HepG2 (cell line): ENCODE data around the gene IL17RB. TPM values are rescaled to one million over a fixed set of nuclear protein-coding genes. Genes with fewer than 3 reads are reported as not detected.

ENCODE experiments used
- BRCA1 ChIP-seq: sonication (generic); formaldehyde crosslinking; IDR thresholded peaks from 2 replicates; pipeline ENCODE4 v1.4.0; 2020; ENCODE audit warnings: missing genetic modification reagents
- CEBPB ChIP-seq: IDR thresholded peaks from 2 replicates; pipeline ENCODE4 v1.6.1; 2011; ENCODE audit warnings: low read depth, low read length, improper control_type of control experiment, borderline replicate concordance
- GABPA ChIP-seq, 2 experiments: IDR thresholded peaks; 2 replicates each; pipeline ENCODE4 v1.6.1; 2011 to 2016; ENCODE audit warnings: low read depth in 2 of 2, low read length in 1 of 2, missing biosample characterization in 1 of 2, missing genetic modification characterization in 1 of 2
- HNRNPK ChIP-seq: fragments of 200-400 bp; formaldehyde crosslinking; IDR thresholded peaks from 2 replicates; pipeline ENCODE4 v1.6.1; 2018; ENCODE audit warnings: low read length, low read depth, moderate library complexity, mild to moderate bottlenecking; ENCODE audit not compliant: poor library complexity, severe bottlenecking
- HOXA3 ChIP-seq: sonication (generic); formaldehyde crosslinking; IDR thresholded peaks from 2 replicates; pipeline ENCODE4 v1.5.0; 2020; ENCODE audit warnings: missing genetic modification reagents
- IRF9 ChIP-seq: sonication (generic); formaldehyde crosslinking; IDR thresholded peaks from 2 replicates; pipeline ENCODE4 v1.8.0; 2022; ENCODE audit warnings: missing genetic modification reagents, mild to moderate bottlenecking, borderline replicate concordance
- MZF1 ChIP-seq: sonication (generic); formaldehyde crosslinking; IDR thresholded peaks from 2 replicates; pipeline ENCODE4 v1.8.1; 2023; ENCODE audit warnings: mild to moderate bottlenecking, missing genetic modification reagents, borderline replicate concordance
- RBAK ChIP-seq: sonication (generic); formaldehyde crosslinking; IDR thresholded peaks from 2 replicates; pipeline ENCODE4 v1.5.1; 2020; ENCODE audit warnings: mild to moderate bottlenecking, missing genetic modification reagents
- RFXANK ChIP-seq: IDR thresholded peaks from 2 replicates; pipeline ENCODE4 v1.6.1; 2016
- ZHX2 ChIP-seq, 2 experiments: sonication (generic) in 1 of 2; formaldehyde crosslinking in 1 of 2; IDR thresholded peaks; 2 replicates each; pipeline versions ENCODE4 v1.6.1 to v1.9.0; 2014 to 2022; ENCODE audit warnings: antibody characterized with exemption in 1 of 2, borderline replicate concordance in 1 of 2, inconsistent platforms in 1 of 2, low read depth in 1 of 2, missing genetic modification reagents in 1 of 2
- ZNF431 ChIP-seq: sonication (generic); formaldehyde crosslinking; IDR thresholded peaks from 2 replicates; pipeline ENCODE4 v1.9.0; 2022; ENCODE audit warnings: missing genetic modification reagents, low read depth, mild to moderate bottlenecking, borderline replicate concordance
- ZNF609 ChIP-seq: sonication (generic); formaldehyde crosslinking; IDR thresholded peaks from 2 replicates; pipeline ENCODE4 v1.4.0; 2020; ENCODE audit warnings: mild to moderate bottlenecking, missing genetic modification reagents, borderline replicate concordance
- ZNF720 ChIP-seq: sonication (generic); formaldehyde crosslinking; IDR thresholded peaks from 2 replicates; pipeline ENCODE4 v1.4.0; 2020; ENCODE audit warnings: missing genetic modification reagents
- ZNF766 ChIP-seq: sonication (generic); formaldehyde crosslinking; IDR thresholded peaks from 2 replicates; pipeline ENCODE4 v1.5.0; 2020; ENCODE audit warnings: missing genetic modification reagents, borderline replicate concordance
- polyA plus RNA-seq, 8 experiments: library from polyadenylated mRNA; depleted of rRNA in 3 of 8; stranded (reverse) in 7 of 8; unstranded in 1 of 8; fragments of >200 nt; fragmentation: Illumina TruSeq in 4 of 8; extraction: Trizol in 4 of 8; gene quantifications; 2 replicates each; pipeline versions ENCODE4 v1.2.1 to v1.2.3, GENCODE V29; 2011 to 2016; ENCODE audit warnings: low read depth in 4 of 8, missing spikeins in 1 of 8, mixed read lengths in 1 of 8; ENCODE audit not compliant: insufficient read depth in 1 of 8
- total RNA-seq, 5 experiments: library from RNA; depleted of rRNA; stranded (reverse); fragments of >200 nt; fragmentation: Illumina TruSeq; extraction: Trizol; gene quantifications; 2 replicates each; pipeline ENCODE4 v1.2.3, GENCODE V29; 2016; ENCODE audit warnings: low read depth in 1 of 5

IL17RB gene
- total and polyA plus RNA-seq, 2 of the 13 experiments (the other 11 are each of a cell fraction or from before 2014, with no cell fraction given) = 130 to 190 TPM

DNA sequence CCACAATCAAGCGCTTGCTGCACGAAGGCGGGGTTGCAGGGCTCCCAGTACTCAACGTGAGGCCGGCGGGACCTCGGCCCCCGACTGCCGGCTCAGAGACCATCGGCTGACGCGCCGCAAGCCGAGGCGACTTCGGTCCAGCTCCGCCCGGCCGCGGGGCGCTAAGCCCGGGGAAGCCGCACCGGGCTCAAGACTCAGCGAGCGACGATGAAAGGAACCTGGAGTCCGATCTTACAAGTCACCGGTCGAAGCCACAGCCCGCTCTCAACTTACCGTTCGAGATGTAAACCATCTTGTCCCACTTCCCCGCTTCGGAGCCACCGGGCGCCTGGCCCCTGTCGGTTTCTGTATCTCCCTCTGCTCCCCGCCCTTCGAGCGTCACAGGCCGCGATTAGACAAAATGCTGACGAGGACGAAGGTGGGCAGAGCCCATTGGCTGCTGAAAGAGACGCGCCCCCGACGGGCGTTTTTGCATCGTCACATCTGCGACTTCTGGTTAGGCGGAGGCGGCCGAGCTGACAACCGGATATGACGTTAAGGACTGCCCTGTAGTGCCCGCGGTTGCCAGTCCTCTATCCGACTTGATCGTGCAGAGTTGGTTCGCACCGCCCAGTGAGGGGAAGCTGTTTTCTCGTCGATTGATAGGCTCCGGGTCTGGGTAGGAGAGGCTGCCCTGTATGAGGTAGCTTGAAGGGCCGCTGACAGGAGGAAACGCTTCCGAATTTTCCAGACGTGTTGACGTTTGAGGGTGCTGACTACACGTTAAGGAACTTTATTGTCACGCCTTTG lies 45.3 kb downstream of the IL17RB start, which contains the start of gene SELENOK (continued):
- no peak for TF ChIP-seq HNRNPK
- TF ChIP-seq CEBPB = no peak
- no peak for TF ChIP-seq ZNF431 (CRISPR knock-in tag)
- TF ChIP-seq BRCA1 = no peak
- TF ChIP-seq ZNF720 (CRISPR knock-in tag) = no peak
- no peak for TF ChIP-seq MZF1 (CRISPR knock-in tag)
- peak; percentile 99 for TF ChIP-seq HOXA3 (CRISPR knock-in tag)
- no peak; the same call in 1 of the 2 replicates for TF ChIP-seq ZNF766
- TF ChIP-seq GABPA (IDR thresholded peaks at IDR 0.05; ENCODE audit: low read depth, low read length) = peak; percentile 84
- TF ChIP-seq GABPA (CRISPR knock-in tag; IDR thresholded peaks at IDR 0.05; ENCODE audit: low read depth) = peak; percentile 98
- peak; percentile 98 for TF ChIP-seq ZHX2 (IDR thresholded peaks at IDR 0.05; ENCODE audit: low read depth)
- no peak for TF ChIP-seq ZHX2 (CRISPR knock-in tag; IDR thresholded peaks at IDR 0.05; ENCODE audit: borderline replicate concordance)
- no peak for TF ChIP-seq ZNF609 (CRISPR knock-in tag)
- no peak for TF ChIP-seq RBAK (CRISPR knock-in tag)
- TF ChIP-seq IRF9 = peak; percentile 36; the same call in 1 of the 2 replicates
- 0 out of 2 replicates have a peak, but pooled peaks have one; percentile 73 for TF ChIP-seq RFXANK (CRISPR knock-in tag)
